H1 (cell line): Measurements from ENCODE around the gene PRR7.

Experiments
- CTCF ChIP-seq, 3 experiments: IDR thresholded peaks; 1 replicate in 2 of 3; 2 replicates in 1 of 3; pipeline versions ENCODE4 v1.5.1 to v1.6.1; 2011; ENCODE audit warnings: low read length in 3 of 3, mild to moderate bottlenecking in 3 of 3, inconsistent platforms in 2 of 3, low read depth in 1 of 3, moderate library complexity in 1 of 3; ENCODE audit not compliant: insufficient read depth in 1 of 3; ENCODE audit errors: control extremely low read depth in 1 of 3
- POLR2A ChIP-seq, 2 experiments: IDR thresholded peaks; 1 replicate in 1 of 2; 2 replicates in 1 of 2; pipeline ENCODE4 v1.6.1; 2011; ENCODE audit warnings: low read depth in 2 of 2, low read length in 2 of 2, mild to moderate bottlenecking in 2 of 2; ENCODE audit errors: control extremely low read depth in 1 of 2
- RAD21 ChIP-seq, 2 experiments: IDR thresholded peaks in 1 of 2; conservative IDR thresholded peaks in 1 of 2; 2 replicates each; pipeline ENCODE4 v1.6.1; 2011; ENCODE audit warnings: low read depth in 2 of 2, low read length in 2 of 2, improper control_type of control experiment in 1 of 2, inconsistent platforms in 1 of 2, mild to moderate bottlenecking in 1 of 2, moderate library complexity in 1 of 2

- no peak for TF ChIP-seq CTCF (IDR thresholded peaks at IDR 0.05; ENCODE audit: control extremely low read depth in 1 of 3, insufficient read depth in 1 of 3, low read depth in 1 of 3, low read length in 3 of 3)
- no peak for TF ChIP-seq POLR2A (IDR thresholded peaks at IDR 0.05; ENCODE audit: control extremely low read depth in 1 of 2, low read depth in 2 of 2, low read length in 2 of 2)
- TF ChIP-seq RAD21 (IDR thresholded peaks at IDR 0.05 in 1 of 2, conservative IDR thresholded peaks at IDR 0.05 in 1 of 2; ENCODE audit: low read depth in 2 of 2, low read length in 2 of 2) = no peak
These were observed 17.9 kb upstream of the PRR7 start for GRCh38 chr5:177428574-177429217.
